Naive thymus-derived CD4-positive, alpha-beta T cell (primary cell): ENCODE data around the gene BLVRB. TPM values are rescaled to one million over a fixed set of nuclear protein-coding genes. Genes with fewer than 3 reads are reported as not detected.

ENCODE experiments used
- ATAC-seq: fragments of 150-1000 bp; cut with Tn5 transposase; 2 replicates; pipeline ENCODE4 v1.10.0; 2021; ENCODE audit warnings: mild to moderate bottlenecking, moderate library complexity
- CTCF ChIA-PET: fragments of 350-600 bp; sonication (Branson Sonifier 250); formaldehyde crosslinking; loops from one replicate; lab custom pipeline; 2021; ENCODE audit warnings: antibody characterized with exemption; lab: Charles Lee
- POLR2A ChIA-PET: fragments of 350-600 bp; sonication (Branson Sonifier 250); formaldehyde crosslinking; loops from one replicate; lab custom pipeline; 2021; ENCODE audit warnings: antibody characterized with exemption, inconsistent platforms; lab: Charles Lee
- DNase-seq, 9 donors: peaks; one replicate each; pipeline versions ENCODE4 v3.0.0 to v3.0.0-alpha.2; 2020 to 2022; ENCODE audit warnings: mixed read lengths in 1 of 9
- H3K27ac ChIP-seq: one replicate; pipeline ENCODE4 v1.7.0; 2013; ENCODE audit warnings: mild to moderate bottlenecking, low read depth, low read length, moderate library complexity
- H3K27me3 ChIP-seq, 2 donors: one replicate each; pipeline ENCODE4 v1.7.0; 2013; ENCODE audit warnings: low read length in 2 of 2, mild to moderate bottlenecking in 2 of 2, moderate library complexity in 2 of 2; ENCODE audit not compliant: control insufficient read depth in 2 of 2, insufficient read depth in 2 of 2
- H3K36me3 ChIP-seq, 3 experiments: 1 replicate in 2 of 3; 2 replicates in 1 of 3; pipeline ENCODE4 v1.7.0; 2013; ENCODE audit warnings: low read length in 3 of 3, mild to moderate bottlenecking in 3 of 3, moderate library complexity in 1 of 3; ENCODE audit not compliant: insufficient read depth in 3 of 3, control insufficient read depth in 2 of 3
- H3K4me1 ChIP-seq, 2 donors: one replicate each; pipeline ENCODE4 v1.7.0; 2013; ENCODE audit warnings: low read length in 2 of 2, mild to moderate bottlenecking in 2 of 2, moderate library complexity in 1 of 2; ENCODE audit not compliant: control insufficient read depth in 2 of 2, insufficient read depth in 2 of 2
- H3K4me3 ChIP-seq: 2 replicates; pipeline ENCODE4 v1.7.0; 2013; ENCODE audit warnings: mild to moderate bottlenecking, low read length
- H3K9me3 ChIP-seq, 3 experiments: 1 replicate in 2 of 3; 2 replicates in 1 of 3; pipeline ENCODE4 v1.7.0; 2013; ENCODE audit warnings: low read length in 3 of 3; ENCODE audit not compliant: control insufficient read depth in 2 of 3
- H3K27ac Mint-ChIP-seq, 9 donors: one replicate each; pipeline ENCODE4 v1.8.0; 2020 to 2022; ENCODE audit warnings: mixed read lengths in 9 of 9, mild to moderate bottlenecking in 8 of 9, moderate library complexity in 5 of 9, inconsistent platforms in 2 of 9
- H3K27me3 Mint-ChIP-seq, 5 donors: one replicate each; pipeline ENCODE4 v1.8.0; 2021 to 2022; ENCODE audit warnings: mixed read lengths in 5 of 5, mild to moderate bottlenecking in 1 of 5
- H3K36me3 Mint-ChIP-seq, 5 donors: one replicate each; pipeline ENCODE4 v1.8.0; 2020 to 2022; ENCODE audit warnings: mixed read lengths in 5 of 5, mild to moderate bottlenecking in 3 of 5, inconsistent platforms in 1 of 5
- H3K4me1 Mint-ChIP-seq, 7 donors: one replicate each; pipeline ENCODE4 v1.8.0; 2020 to 2022; ENCODE audit warnings: mixed read lengths in 7 of 7, mild to moderate bottlenecking in 3 of 7, inconsistent platforms in 1 of 7
- H3K4me3 Mint-ChIP-seq, 10 donors: one replicate each; pipeline ENCODE4 v1.8.0; 2020 to 2022; ENCODE audit warnings: mild to moderate bottlenecking in 10 of 10, mixed read lengths in 10 of 10, moderate library complexity in 6 of 10, inconsistent platforms in 2 of 10
- H3K9me3 Mint-ChIP-seq, 11 donors: one replicate each; pipeline ENCODE4 v1.8.0; 2020 to 2022; ENCODE audit warnings: mixed read lengths in 11 of 11, mild to moderate bottlenecking in 4 of 11, inconsistent platforms in 1 of 11, moderate library complexity in 1 of 11
- intact Hi-C, 2 donors: fragments of 100-400 bp; cut with micrococcal nuclease; formaldehyde crosslinking; loops; one replicate each; pipeline ENCODE4 v1.15.1; 2023
- polyA plus RNA-seq, 2 donors: library from polyadenylated mRNA; unstranded; fragments of 300-500 nt; fragmentation: Illumina TruSeq; gene quantifications; one replicate each; pipeline ENCODE4 v1.2.3, GENCODE V29; 2021
- total RNA-seq, 6 experiments: library from RNA in 5 of 6; stranded (reverse) in 5 of 6; gene quantifications; 1 replicate in 5 of 6; 2 replicates in 1 of 6; pipeline ENCODE4 v1.2.3 and lab custom pipeline; 2021 to 2026

BLVRB gene
- total and polyA plus RNA-seq, 7 experiments from 2014 or later, result 11.0 to 42.2 (median 14.3) TPM

GRCh38 chr19:40425450-40426287, 39.9 kb downstream of the BLVRB start, which contains the start of gene SERTAD1:
Gene SERTAD1, minus strand, starts transcription at chr19:40425992. Its CDS starts 2,446 bp downstream, at chr19:40423546.
- peaks cover 15 to 18% of the 10 kb centered on the region in 2 donors for H3K4me1 ChIP-seq
- H3K27me3 ChIP-seq, result no peaks in the 10 kb centered on the region
- peak; percentile 99 to 100 (median 100) for DNase-seq
- Mint-ChIP-seq H3K9me3 (peaks cover 0 to 3% (median 0%) of the 10 kb centered on the region in 11 donors), H3K4me1 (peaks cover 12 to 38% (median 24%) of the 10 kb centered on the region in 7 donors), H3K36me3 (peaks cover 0 to 7% (median 4%) of the 10 kb centered on the region in 5 donors), H3K27ac (peak within 1 kb of the TSS; percentile 92 to 100 (median 98)), H3K4me3 (peak within 1 kb of the TSS; percentile 90 to 99 (median 96)), H3K27me3 (peaks cover 0 to 2% (median 0%) of the 10 kb centered on the region in 5 donors)
- POLR2A ChIA-PET, result interaction anchor here (0.5 to 7.3 kb wide), 16 partner anchors 10 to 188 kb away, joined by 3 to 66 read pairs (median 5); partner anchors contain the start of genes BLVRB, C19orf47, PLD3 and SERTAD3
- ATAC-seq, result peak; percentile 96
- H3K9me3 ChIP-seq, result no peaks in the 10 kb centered on the region
- H3K36me3 ChIP-seq, result peaks cover 0 to 17% (median 7%) of the 10 kb centered on the region in 3 experiments
- CTCF ChIA-PET, result interaction anchor here (1.4 to 1.5 kb wide), 2 partner anchors 40 to 209 kb away, joined by 4 to 6 read pairs; partner anchors contain the start of gene BLVRB
- H3K4me3 ChIP-seq, result peak within 1 kb of the TSS; percentile 77
- intact Hi-C loops, result loop anchor here (1.0 to 10.0 kb wide), 13 partner anchors 8 to 1081 kb away; partner anchors contain the start of genes ACTMAP (in 1 of the 2), AKT2 (in 1 of the 2), BLVRB (in 1 of the 2) and COQ8B (in 1 of the 2)
- peak within 1 kb of the TSS; percentile 87 for H3K27ac ChIP-seq

GRCh38 chr19:40424637-40425449, 40.7 kb downstream of the BLVRB start:
- Mint-ChIP-seq H3K4me1 (peaks cover 12 to 40% (median 26%) of the 10 kb centered on the region in 7 donors), H3K4me3 (peak overlapping the region; percentile 90 to 99 (median 96)), H3K27ac (peak overlapping the region; percentile 92 to 100 (median 98)), H3K27me3 (peaks cover 0 to 2% (median 0%) of the 10 kb centered on the region in 5 donors), H3K9me3 (peaks cover 0 to 3% (median 0%) of the 10 kb centered on the region in 11 donors), H3K36me3 (peaks cover 0 to 7% (median 4%) of the 10 kb centered on the region in 5 donors)
- no peaks in the 10 kb centered on the region for H3K27me3 ChIP-seq
- no peaks in the 10 kb centered on the region for H3K9me3 ChIP-seq
- intact Hi-C loops, result loop anchor here (1.0 to 10.0 kb wide), 11 partner anchors 8 to 1080 kb away; partner anchors contain the start of genes AKT2 (in 1 of the 2), BLVRB (in 1 of the 2), COQ8B (in 1 of the 2) and EGLN2 (in 1 of the 2)
- peaks cover 15 to 18% of the 10 kb centered on the region in 2 donors for H3K4me1 ChIP-seq
- ChIA-PET POLR2A (interaction anchor here (0.6 to 7.3 kb wide), 6 partner anchors 8 to 149 kb away, joined by 3 to 60 read pairs (median 4); partner anchors contain the start of genes BLVRB, SERTAD3 and SPTBN4), CTCF (interaction anchor here (0.6 to 1.4 kb wide), 3 partner anchors 19 to 1668 kb away, joined by 4 read pairs; partner anchors contain the start of gene SERTAD3)
- DNase-seq (peak in 1 of 9 donors; percentile 19), ATAC-seq (no peak)
- H3K4me3 ChIP-seq, result peak overlapping the region; percentile 77
- peak overlapping the region; percentile 87 for H3K27ac ChIP-seq
- peaks cover 0 to 17% (median 7%) of the 10 kb centered on the region in 3 experiments for H3K36me3 ChIP-seq

GRCh38 chr19:40423938-40424337, 41.6 kb downstream of the BLVRB start:
- Mint-ChIP-seq H3K27me3 (peaks cover 0 to 2% (median 0%) of the 10 kb centered on the region in 5 donors), H3K4me1 (peaks cover 12 to 40% (median 33%) of the 10 kb centered on the region in 7 donors), H3K36me3 (peaks cover 0 to 7% (median 4%) of the 10 kb centered on the region in 5 donors), H3K27ac (peak overlapping the region in 8 of 9 donors; percentile 74 to 100 (median 94)), H3K9me3 (peaks cover 0 to 4% (median 0%) of the 10 kb centered on the region in 11 donors), H3K4me3 (peak overlapping the region; percentile 7 to 98 (median 72))
- POLR2A ChIA-PET, result interaction anchor here (1.5 to 7.3 kb wide), 4 partner anchors 9 to 42 kb away, joined by 3 to 60 read pairs (median 26); partner anchors contain the start of genes BLVRB, SERTAD3 and SPTBN4
- CTCF ChIA-PET, result interaction anchor here (1.3 to 1.4 kb wide), 2 partner anchors 20 to 211 kb away, joined by 4 read pairs; partner anchors contain the start of gene SERTAD3
- intact Hi-C loops, result loop anchor here (10.0 kb wide), 2 partner anchors 291 to 1079 kb away; partner anchors contain the start of genes COQ8B (in 1 of the 2), ITPKC (in 1 of the 2) and SAMD4B (in 1 of the 2)
- peaks cover 0 to 17% (median 7%) of the 10 kb centered on the region in 3 experiments for H3K36me3 ChIP-seq
- H3K4me1 ChIP-seq, result peaks cover 15 to 18% of the 10 kb centered on the region in 2 donors
- no peaks in the 10 kb centered on the region for H3K27me3 ChIP-seq
- H3K4me3 ChIP-seq, result no peak overlapping the region
- DNase-seq, result no peak
- ATAC-seq, result no peak
- no peak overlapping the region for H3K27ac ChIP-seq
- H3K9me3 ChIP-seq, result no peaks in the 10 kb centered on the region

GRCh38 chr19:40422748-40423566, 42.6 kb downstream of the BLVRB start:
- Mint-ChIP-seq H3K4me3 (peak overlapping the region in 8 of 10 donors; percentile 28 to 93 (median 90)), H3K4me1 (peaks cover 12 to 43% (median 37%) of the 10 kb centered on the region in 7 donors), H3K9me3 (peaks cover 0 to 5% (median 0%) of the 10 kb centered on the region in 11 donors), H3K27ac (peak overlapping the region; percentile 93 to 100 (median 97)), H3K36me3 (peaks cover 0 to 7% (median 4%) of the 10 kb centered on the region in 5 donors), H3K27me3 (peaks cover 0 to 2% (median 0%) of the 10 kb centered on the region in 5 donors)
- H3K4me1 ChIP-seq, result peaks cover 15 to 18% of the 10 kb centered on the region in 2 donors
- peaks cover 0 to 17% (median 7%) of the 10 kb centered on the region in 3 experiments for H3K36me3 ChIP-seq
- intact Hi-C loops, result loop anchor here (10.0 kb wide), 2 partner anchors 292 to 1078 kb away; partner anchors contain the start of genes COQ8B (in 1 of the 2), ITPKC (in 1 of the 2) and SAMD4B (in 1 of the 2)
- ChIA-PET CTCF (interaction anchor here (1.3 to 3.3 kb wide), 2 partner anchors 21 to 42 kb away, joined by 4 to 33 read pairs; partner anchors contain the start of genes BLVRB, SERTAD3 and SPTBN4), POLR2A (interaction anchor here (0.9 to 7.3 kb wide), 8 partner anchors 10 to 43 kb away, joined by 3 to 60 read pairs (median 4); partner anchors contain the start of genes BLVRB, SERTAD3 and SPTBN4)
- DNase-seq (no peak), ATAC-seq (no peak)
- H3K27me3 ChIP-seq, result no peaks in the 10 kb centered on the region
- H3K9me3 ChIP-seq, result no peaks in the 10 kb centered on the region
- no peak overlapping the region for H3K4me3 ChIP-seq
- H3K27ac ChIP-seq, result peak overlapping the region; percentile 90
